Karpas-422 (cell line): Measurements from ENCODE around the gene DAB1. TPM values are rescaled to one million over a fixed set of nuclear protein-coding genes. Genes with fewer than 3 reads are reported as not detected.

Experiments used
- DNase-seq: peaks from one replicate; pipeline ENCODE4 v3.0.0-alpha.2; 2015
- H2AFZ ChIP-seq: fragments of 200-600 bp; sonication (generic); 2 replicates; pipeline ENCODE4 v1.6.1; 2014; ENCODE audit warnings: antibody characterized with exemption, low read length, mixed read lengths
- H3K27ac ChIP-seq: fragments of 200-600 bp; sonication (generic); 2 replicates; pipeline ENCODE4 v1.5.1; 2014; ENCODE audit warnings: mild to moderate bottlenecking, low read length, moderate library complexity
- H3K27me3 ChIP-seq: fragments of 200-600 bp; sonication (generic); 2 replicates; pipeline ENCODE4 v1.6.1; 2014; ENCODE audit warnings: low read length, mixed read lengths
- H3K36me3 ChIP-seq: fragments of 200-600 bp; sonication (generic); 2 replicates; pipeline ENCODE4 v1.6.1; 2014; ENCODE audit warnings: low read length, mixed read lengths; ENCODE audit not compliant: insufficient read depth
- H3K4me1 ChIP-seq: fragments of 200-600 bp; sonication (generic); 2 replicates; pipeline ENCODE4 v1.6.1; 2014; ENCODE audit warnings: mild to moderate bottlenecking, low read length, mixed read lengths
- H3K4me2 ChIP-seq: fragments of 200-600 bp; sonication (generic); 2 replicates; pipeline ENCODE4 v1.6.1; 2014; ENCODE audit warnings: low read length, low read depth, mild to moderate bottlenecking; ENCODE audit not compliant: poor library complexity, severe bottlenecking
- H3K4me3 ChIP-seq: fragments of 200-600 bp; sonication (generic); 2 replicates; pipeline ENCODE4 v1.5.1; 2014; ENCODE audit warnings: mild to moderate bottlenecking, antibody characterized with exemption, low read length, mixed read lengths
- H3K79me2 ChIP-seq: fragments of 200-600 bp; sonication (generic); 2 replicates; pipeline ENCODE4 v1.6.1; 2014; ENCODE audit warnings: mild to moderate bottlenecking, low read length, mixed read lengths
- H3K9ac ChIP-seq: fragments of 200-600 bp; sonication (generic); 2 replicates; pipeline ENCODE4 v1.6.0; 2014; ENCODE audit warnings: low read length
- H3K9me2 ChIP-seq: fragments of 200-600 bp; sonication (generic), shearing (Covaris generic); replicated peaks from 2 replicates; pipeline ENCODE4 v1.6.0; 2014; ENCODE audit warnings: mild to moderate bottlenecking, low read length, moderate library complexity; ENCODE audit not compliant: insufficient read depth
- H3K9me3 ChIP-seq: fragments of 300-700, 200-600 bp; sonication (generic); 2 replicates; pipeline ENCODE4 v1.6.1; 2014; ENCODE audit warnings: low read length, mixed read lengths
- H4K20me1 ChIP-seq: fragments of 200-600 bp; sonication (generic); 2 replicates; pipeline ENCODE4 v1.6.1; 2014; ENCODE audit warnings: mild to moderate bottlenecking, antibody characterized with exemption, low read length, low read depth; ENCODE audit not compliant: insufficient read depth
- total RNA-seq: library from RNA; depleted of rRNA; stranded (reverse); fragments of >200 nt; shearing (Covaris generic); gene quantifications from 2 replicates; pipeline ENCODE4 v1.2.3, GENCODE V29; 2014; ENCODE audit warnings: low replicate concordance; rRNA removed

DAB1 gene
- total RNA-seq, result 0.78 and 0.83 TPM in 2 replicates

DNA sequence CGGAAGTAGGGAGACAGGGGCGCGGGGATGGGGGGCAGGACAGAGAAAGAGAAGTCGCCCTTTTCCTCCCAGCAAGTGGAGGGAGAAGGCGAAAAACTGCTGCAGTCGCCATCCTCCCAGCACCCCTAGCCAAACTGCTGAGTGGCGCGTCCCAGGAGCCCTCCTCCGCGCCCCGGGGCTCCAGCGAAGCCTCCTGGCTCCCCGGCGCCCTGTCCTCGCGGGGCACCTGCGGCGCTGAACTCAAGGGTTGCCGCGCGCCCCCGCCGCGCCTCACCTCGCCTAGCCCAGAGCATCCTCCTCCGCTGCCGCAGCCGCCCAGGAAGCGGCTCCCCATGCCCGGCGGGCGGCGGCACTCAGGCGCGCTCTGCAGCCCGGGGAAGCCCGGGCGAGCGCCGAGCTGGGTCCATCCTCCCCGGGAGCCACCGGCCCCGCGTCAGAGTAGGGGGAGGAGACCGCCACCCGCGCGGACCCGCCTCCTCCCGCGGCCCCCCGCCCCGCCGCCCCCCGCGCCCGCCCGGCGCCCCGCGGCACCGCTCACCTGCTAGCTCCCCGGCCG, at the start of gene DAB1:
Gene DAB1 (minus strand): TSS at position 405 of the 556 bp plus-strand sequence. CDS start 133,030 bp downstream, outside the sequence.
- H3K36me3 ChIP-seq, result no peaks in the 10 kb centered on the region
- no peak within 1 kb of the TSS for H3K4me2 ChIP-seq
- no peaks in the 10 kb centered on the region for H3K4me1 ChIP-seq
- no peaks in the 10 kb centered on the region for H3K9me2 ChIP-seq
- H3K4me3 ChIP-seq, result no peak within 1 kb of the TSS
- H3K9me3 ChIP-seq, result no peaks in the 10 kb centered on the region
- no peaks in the 10 kb centered on the region for H3K79me2 ChIP-seq
- DNase-seq, result no peak
- no peak within 1 kb of the TSS for H3K27ac ChIP-seq
- H2AFZ ChIP-seq, result no peak within 1 kb of the TSS
- no peaks in the 10 kb centered on the region for H4K20me1 ChIP-seq
- H3K9ac ChIP-seq, result no peak within 1 kb of the TSS
- no peaks in the 10 kb centered on the region for H3K27me3 ChIP-seq

DNA sequence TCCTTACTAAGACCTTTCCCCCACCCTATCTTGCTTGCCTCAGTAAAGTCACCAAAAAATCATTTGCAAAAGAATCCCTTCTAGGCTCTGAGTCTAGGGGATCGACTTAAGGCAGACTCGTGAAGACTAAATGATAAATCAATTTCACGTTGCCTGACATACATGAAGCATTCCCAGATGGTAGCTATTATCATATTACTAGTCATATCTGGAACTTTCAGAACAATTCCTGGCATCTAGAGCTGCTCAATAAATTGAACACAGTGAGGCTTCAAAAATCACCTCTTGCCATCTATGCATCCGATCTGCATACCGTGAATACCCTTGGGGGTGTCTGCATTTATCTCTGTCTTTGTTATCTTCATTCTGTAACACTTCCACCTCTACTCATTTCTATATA, 49.6 kb upstream of the DAB1 start:
- Histone ChIP-seq H3K9me3 (no peaks in the 10 kb centered on the region), H3K4me2 (no peak overlapping the region), H3K4me3 (no peak overlapping the region), H3K79me2 (no peaks in the 10 kb centered on the region), H3K36me3 (no peaks in the 10 kb centered on the region), H4K20me1 (no peaks in the 10 kb centered on the region), H2AFZ (no peak overlapping the region), H3K9me2 (no peaks in the 10 kb centered on the region), H3K27ac (no peak overlapping the region), H3K27me3 (no peaks in the 10 kb centered on the region), H3K9ac (no peak overlapping the region), H3K4me1 (no peaks in the 10 kb centered on the region)
- DNase-seq, result no peak

DNA sequence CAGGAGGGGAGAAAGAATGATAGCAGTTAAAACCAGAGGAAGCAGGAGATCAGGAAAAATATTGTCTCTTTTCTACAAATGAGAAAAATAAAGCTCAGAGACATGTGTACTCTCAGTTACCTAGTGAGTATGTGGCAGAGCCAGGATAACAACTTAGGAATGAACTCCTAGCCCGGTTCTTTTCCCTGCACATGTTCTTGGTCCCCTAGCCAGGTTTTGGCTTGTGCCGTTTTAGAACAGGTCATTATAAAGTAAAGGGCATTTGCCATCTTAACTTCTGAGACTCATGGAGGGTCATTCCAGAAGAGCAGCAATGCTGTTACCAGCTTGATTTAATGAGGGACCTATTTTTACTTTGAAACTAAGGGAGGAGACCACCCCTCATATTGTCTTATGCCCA, 48.1 kb upstream of the DAB1 start:
- peak; percentile 19 for DNase-seq
- no peaks in the 10 kb centered on the region for H3K79me2 ChIP-seq
- H3K27ac ChIP-seq, result no peak overlapping the region
- H3K9me2 ChIP-seq, result no peaks in the 10 kb centered on the region
- no peaks in the 10 kb centered on the region for H3K27me3 ChIP-seq
- H4K20me1 ChIP-seq, result no peaks in the 10 kb centered on the region
- no peak overlapping the region for H3K4me2 ChIP-seq
- no peak overlapping the region for H3K4me3 ChIP-seq
- no peaks in the 10 kb centered on the region for H3K4me1 ChIP-seq
- no peak overlapping the region for H3K9ac ChIP-seq
- H3K36me3 ChIP-seq, result no peaks in the 10 kb centered on the region
- no peaks in the 10 kb centered on the region for H3K9me3 ChIP-seq
- H2AFZ ChIP-seq, result no peak overlapping the region

DNA sequence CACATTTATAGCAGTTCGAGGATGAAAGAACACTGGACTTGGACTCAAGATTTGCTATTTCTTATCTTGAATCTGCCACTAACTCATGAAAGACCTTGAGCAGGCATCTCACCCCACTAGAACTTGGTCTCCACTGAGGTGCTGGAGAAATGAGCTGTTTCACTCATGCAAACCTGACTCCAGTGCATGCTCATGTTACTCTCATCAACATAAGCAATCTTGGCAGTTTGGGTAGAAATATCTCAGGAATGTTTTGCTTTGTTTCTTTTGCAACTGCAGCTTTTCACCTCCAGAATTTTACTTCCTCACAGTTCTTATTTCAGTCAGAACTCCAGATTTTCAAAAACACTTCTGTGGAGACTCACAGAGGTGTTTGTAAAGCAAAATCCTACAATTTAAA, 46.2 kb upstream of the DAB1 start:
- Histone ChIP-seq H3K27me3 (no peaks in the 10 kb centered on the region), H3K27ac (no peak overlapping the region), H3K36me3 (no peaks in the 10 kb centered on the region), H3K9me2 (no peaks in the 10 kb centered on the region), H3K4me1 (no peaks in the 10 kb centered on the region), H3K4me2 (no peak overlapping the region), H3K9me3 (no peaks in the 10 kb centered on the region), H2AFZ (no peak overlapping the region), H4K20me1 (no peaks in the 10 kb centered on the region), H3K9ac (no peak overlapping the region), H3K79me2 (no peaks in the 10 kb centered on the region), H3K4me3 (no peak overlapping the region)
- peak; percentile 36 for DNase-seq

DNA sequence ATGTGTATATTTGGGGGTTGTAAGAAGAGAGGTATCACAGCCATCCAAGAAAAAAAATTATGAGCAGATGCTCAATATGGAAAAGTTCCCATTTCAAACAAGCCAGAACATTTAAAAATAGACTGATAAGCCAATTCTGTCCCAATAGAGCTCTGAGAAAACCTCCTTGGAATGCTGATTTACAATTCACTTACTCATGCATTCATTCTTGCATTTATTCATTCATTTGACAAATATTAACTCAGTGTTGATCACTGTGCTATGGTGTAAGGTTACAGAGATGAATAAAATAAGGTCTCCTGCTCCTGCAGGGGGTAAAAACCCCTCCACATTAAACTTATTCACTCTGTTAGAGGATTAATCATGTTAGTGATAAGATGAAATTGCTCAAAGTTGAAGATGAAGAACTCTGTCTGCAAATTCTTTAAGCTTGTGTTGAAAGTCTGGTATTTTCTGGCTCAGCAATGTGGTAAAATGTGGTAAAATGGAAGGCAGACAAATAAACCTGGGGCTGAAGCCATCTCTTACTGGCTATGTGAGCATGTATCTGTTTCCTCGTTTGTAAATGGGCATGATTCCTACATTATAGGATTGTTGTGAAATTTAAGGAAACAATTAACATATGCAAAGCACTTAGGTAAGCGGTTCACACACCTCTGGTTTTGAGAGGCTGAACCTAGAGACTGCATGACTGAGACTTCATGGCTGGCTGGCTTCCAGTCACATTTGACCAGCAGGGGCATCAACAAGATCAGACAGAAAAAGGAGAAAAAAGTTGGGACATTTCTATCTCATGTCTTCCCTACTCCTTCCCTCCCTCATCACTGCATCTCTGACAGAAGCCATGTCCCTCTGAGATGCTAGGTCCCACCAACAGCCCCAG, 45.0 kb upstream of the DAB1 start:
- H3K4me3 ChIP-seq, result no peak overlapping the region
- H3K27me3 ChIP-seq, result no peaks in the 10 kb centered on the region
- no peak overlapping the region for H3K9ac ChIP-seq
- H2AFZ ChIP-seq, result no peak overlapping the region
- H3K4me2 ChIP-seq, result no peak overlapping the region
- H3K27ac ChIP-seq, result no peak overlapping the region
- H3K36me3 ChIP-seq, result no peaks in the 10 kb centered on the region
- no peaks in the 10 kb centered on the region for H4K20me1 ChIP-seq
- H3K9me3 ChIP-seq, result no peaks in the 10 kb centered on the region
- peak; percentile 40 for DNase-seq
- H3K4me1 ChIP-seq, result no peaks in the 10 kb centered on the region
- H3K9me2 ChIP-seq, result no peaks in the 10 kb centered on the region
- H3K79me2 ChIP-seq, result no peaks in the 10 kb centered on the region

DNA sequence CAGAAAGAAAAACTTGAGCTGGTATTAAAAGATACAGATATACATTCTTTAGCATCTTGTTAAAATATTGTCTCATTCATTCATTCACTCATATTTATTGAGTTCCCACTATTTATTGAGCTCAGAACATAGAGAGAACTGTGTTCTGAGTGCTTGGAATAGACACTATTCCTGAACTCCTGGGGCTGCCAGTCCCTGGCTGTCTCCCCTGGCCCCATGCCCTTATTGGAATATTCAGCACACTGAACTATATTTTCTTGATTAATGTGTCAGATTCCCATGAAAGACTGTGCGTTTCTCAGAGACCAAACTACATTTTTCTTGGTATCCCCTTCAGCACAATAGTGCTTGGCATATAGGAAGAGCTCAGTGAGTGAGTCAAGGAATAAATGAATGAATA, 44.0 kb upstream of the DAB1 start:
- Histone ChIP-seq H3K9me3 (no peaks in the 10 kb centered on the region), H3K9me2 (no peaks in the 10 kb centered on the region), H3K4me1 (no peaks in the 10 kb centered on the region), H3K4me3 (no peak overlapping the region), H3K9ac (no peak overlapping the region), H3K36me3 (no peaks in the 10 kb centered on the region), H3K27ac (no peak overlapping the region), H3K79me2 (no peaks in the 10 kb centered on the region), H4K20me1 (no peaks in the 10 kb centered on the region), H2AFZ (no peak overlapping the region), H3K4me2 (no peak overlapping the region), H3K27me3 (no peaks in the 10 kb centered on the region)
- DNase-seq, result no peak

DNA sequence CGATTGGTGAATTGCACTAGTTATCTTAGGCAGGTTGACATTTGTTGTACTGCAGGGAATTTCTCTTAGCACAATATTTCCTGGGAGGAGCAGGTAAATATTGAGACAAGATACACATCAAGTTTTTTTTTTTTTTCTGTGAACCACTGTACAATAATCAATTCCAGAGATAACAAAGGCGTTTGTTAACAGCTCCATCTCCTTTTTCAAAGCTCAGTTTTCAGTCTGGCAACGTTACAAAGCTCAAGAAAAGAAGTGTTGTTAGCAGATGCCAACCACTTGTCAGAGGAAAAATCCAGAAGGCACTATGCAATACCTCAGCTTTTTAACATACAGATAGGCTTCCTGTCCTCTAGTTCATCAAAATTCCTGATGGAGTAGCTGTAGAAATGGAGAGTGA, 40.9 kb upstream of the DAB1 start:
- no peak overlapping the region for H3K27ac ChIP-seq
- no peaks in the 10 kb centered on the region for H3K27me3 ChIP-seq
- no peak overlapping the region for H2AFZ ChIP-seq
- no peaks in the 10 kb centered on the region for H4K20me1 ChIP-seq
- H3K4me1 ChIP-seq, result no peaks in the 10 kb centered on the region
- H3K79me2 ChIP-seq, result no peaks in the 10 kb centered on the region
- no peaks in the 10 kb centered on the region for H3K36me3 ChIP-seq
- H3K9me2 ChIP-seq, result no peaks in the 10 kb centered on the region
- H3K9me3 ChIP-seq, result no peaks in the 10 kb centered on the region
- no peak overlapping the region for H3K9ac ChIP-seq
- no peak for DNase-seq
- H3K4me3 ChIP-seq, result no peak overlapping the region
- no peak overlapping the region for H3K4me2 ChIP-seq

DNA sequence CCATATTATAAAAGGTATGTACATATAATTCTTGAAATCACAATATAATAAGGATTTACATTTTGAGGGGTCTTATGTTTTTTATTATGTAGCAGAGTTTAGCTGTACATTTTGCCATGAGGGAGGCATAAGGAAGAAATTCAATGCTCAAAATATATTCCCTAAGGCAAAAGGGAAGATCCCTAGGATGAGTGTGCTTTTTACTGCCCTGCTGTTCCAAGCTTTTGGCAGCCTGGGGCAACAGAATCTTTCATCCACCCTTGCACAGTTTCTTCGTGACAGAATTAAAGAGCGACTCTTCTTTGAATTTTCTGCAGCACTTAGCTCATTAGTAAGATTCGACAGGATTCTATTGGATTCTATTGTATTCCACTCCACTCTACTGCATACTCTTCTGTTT, 39.5 kb upstream of the DAB1 start:
- Histone ChIP-seq H3K4me3 (no peak overlapping the region), H3K9me2 (no peaks in the 10 kb centered on the region), H3K9me3 (no peaks in the 10 kb centered on the region), H3K4me2 (no peak overlapping the region), H2AFZ (no peak overlapping the region), H3K4me1 (no peaks in the 10 kb centered on the region), H3K27me3 (no peaks in the 10 kb centered on the region), H3K36me3 (no peaks in the 10 kb centered on the region), H3K79me2 (no peaks in the 10 kb centered on the region), H3K9ac (no peak overlapping the region), H4K20me1 (no peaks in the 10 kb centered on the region), H3K27ac (no peak overlapping the region)
- DNase-seq, result peak; percentile 14
